ENCODE data around the gene TBPL2.
A peak's percentile ranks its signal among the peaks of the same experiment; 100 is the strongest.

The TBPL2 gene

GRCh38 chr14:55373784-55374705 lies 66.4 kb downstream of the TBPL2 start:
- no peak overlapping the region for H3K4me3 ChIP-seq (replicated peaks; ENCODE audit: low read depth, low read length)
- peak; percentile 45 for DNase-seq (ENCODE audit: low read depth)
- no peak for TF ChIP-seq CTCF (IDR thresholded peaks at IDR 0.05; ENCODE audit: low read length, missing control alignments)

GRCh38 chr14:55372825-55373224 lies 67.6 kb downstream of the TBPL2 start:
- no peak for DNase-seq (ENCODE audit: low read depth)
- no peak overlapping the region for H3K4me3 ChIP-seq (replicated peaks; ENCODE audit: low read depth, low read length)
- TF ChIP-seq CTCF (IDR thresholded peaks at IDR 0.05; ENCODE audit: low read length, missing control alignments), result no peak

DNA sequence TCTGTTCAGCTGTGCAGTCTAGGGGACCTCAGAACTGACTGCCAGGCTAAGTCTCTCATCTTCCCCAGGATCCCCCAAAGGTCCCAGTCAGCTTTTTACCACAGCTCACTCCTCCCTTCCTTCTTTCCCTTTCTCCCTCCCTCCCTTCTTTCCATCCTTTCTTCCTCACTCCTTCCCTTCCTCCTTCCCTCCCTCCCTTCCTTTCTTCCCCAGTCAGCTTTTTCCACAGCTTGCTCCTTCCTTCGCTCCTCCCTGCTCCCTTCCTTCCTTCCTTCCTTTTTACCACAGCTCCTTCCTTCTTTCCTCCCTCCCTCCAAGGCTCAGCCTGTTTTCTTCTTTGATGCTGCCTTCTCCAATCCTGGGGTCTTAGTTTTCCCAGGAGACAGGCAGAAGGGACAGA lies 68.0 kb downstream of the TBPL2 start:
- DNase-seq (ENCODE audit: low read depth), result no peak
- TF ChIP-seq CTCF (IDR thresholded peaks at IDR 0.05; ENCODE audit: low read length, missing control alignments), result no peak
- H3K4me3 ChIP-seq (replicated peaks; ENCODE audit: low read depth, low read length), result no peak overlapping the region

DNA sequence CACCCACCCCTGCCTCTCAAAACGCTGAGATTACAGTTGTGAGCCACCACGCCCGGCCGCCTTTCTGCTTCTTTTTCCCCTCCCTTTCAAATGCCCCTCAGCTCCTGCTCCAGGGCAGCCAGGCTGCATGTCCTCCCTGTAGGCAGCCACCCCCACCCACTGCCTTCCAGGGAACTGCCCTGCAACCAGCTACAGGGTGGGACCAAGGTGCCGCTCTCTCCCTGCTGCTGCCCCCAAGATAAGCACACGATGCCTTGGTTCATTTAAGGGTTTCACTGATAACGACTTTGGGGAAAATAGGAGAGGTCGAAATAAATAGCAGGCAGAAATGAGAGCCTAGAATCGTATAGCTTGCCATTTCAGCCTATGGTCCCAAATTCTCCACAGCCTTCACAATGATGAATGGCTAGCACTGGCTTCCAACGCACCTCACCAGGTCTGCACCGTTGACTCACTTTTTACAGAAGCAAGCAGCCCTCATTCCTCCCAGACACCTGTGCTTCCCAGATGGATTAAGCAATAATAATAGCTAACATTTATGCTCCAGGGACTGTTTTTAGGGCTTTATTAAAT lies 69.4 kb downstream of the TBPL2 start:
- no peak for TF ChIP-seq CTCF (IDR thresholded peaks at IDR 0.05; ENCODE audit: low read length, missing control alignments)
- H3K4me3 ChIP-seq (replicated peaks; ENCODE audit: low read depth, low read length), result no peak overlapping the region
- no peak for DNase-seq (ENCODE audit: low read depth)

GRCh38 chr14:55366271-55366670 lies 74.1 kb downstream of the TBPL2 start:
- DNase-seq (ENCODE audit: low read depth), result peak; percentile 19
- no peak for TF ChIP-seq CTCF (IDR thresholded peaks at IDR 0.05; ENCODE audit: low read length, missing control alignments)
- H3K4me3 ChIP-seq (replicated peaks; ENCODE audit: low read depth, low read length), result no peak overlapping the region
